K562 (cell line): ENCODE data around the gene SLC48A1. TPM values are rescaled to one million over a fixed set of nuclear protein-coding genes. Genes with fewer than 3 reads are reported as not detected.

ENCODE experiments used
- ATAC-seq: fragments of 200-7000 bp; cut with Tn5 transposase; 3 replicates; pipeline ENCODE4 v1.9.1; 2020; ENCODE audit warnings: moderate library complexity
- BruUV-seq: library from RNA; stranded (reverse); fragments of 400-500 nt; replicated peaks from 2 replicates; lab custom pipeline; 2021; lab: Mats Ljungman, UMichigan
- CTCF ChIA-PET: fragments of 300-600 bp; formaldehyde crosslinking; extraction: SDS; loops from one replicate; lab custom pipeline; 2021; ENCODE audit warnings: low intra/inter-chr PET ratio; lab: Yijun Ruan, JAX
- POLR2A ChIA-PET: fragments of 300-600, 350-650 bp; sonication (Branson Sonifier 250); formaldehyde crosslinking; extraction: SDS; loops from one replicate; lab custom pipeline; 2021; ENCODE audit warnings: antibody characterized with exemption, inconsistent platforms; lab: Yijun Ruan, JAX
- DNase-seq, 4 experiments: peaks; one replicate each; pipeline versions ENCODE4 v3.0.0 to v3.0.0-alpha.2; 2011 to 2018; ENCODE audit warnings: low spot score in 3 of 4, mixed read lengths in 3 of 4; ENCODE audit errors: extremely low read depth in 1 of 4
- FAIRE-seq: peaks from 2 replicates; lab custom pipeline; 2011; peaks lifted over from hg19 to GRCh38; lab: Jason Lieb, UNC
- H2AFZ ChIP-seq: 2 replicates; pipeline ENCODE4 v1.6.0; 2011; ENCODE audit warnings: low read depth, low read length, control low read depth, inconsistent platforms
- H3K27ac ChIP-seq: fragments of 200-600 bp; 3 replicates; pipeline ENCODE4 v1.8.0; 2011; ENCODE audit warnings: low read depth, mild to moderate bottlenecking, control low read depth, inconsistent platforms, low read length, moderate library complexity, mixed read lengths; ENCODE audit errors: extremely low read depth
- H3K27me3 ChIP-seq, 2 experiments: fragments of 300-600 bp in 1 of 2; 2 replicates in 1 of 2; 3 replicates in 1 of 2; pipeline versions ENCODE4 v1.6.0 to v1.8.0; 2011; ENCODE audit warnings: inconsistent platforms in 2 of 2, low read length in 2 of 2, mild to moderate bottlenecking in 1 of 2, mixed read lengths in 1 of 2, moderate library complexity in 1 of 2; ENCODE audit not compliant: control insufficient read depth in 2 of 2, insufficient read depth in 2 of 2
- H3K36me3 ChIP-seq: fragments of 300-600 bp; 3 replicates; pipeline ENCODE4 v1.8.0; 2011; ENCODE audit warnings: mild to moderate bottlenecking, low read length, inconsistent platforms; ENCODE audit not compliant: control insufficient read depth, insufficient read depth
- H3K4me1 ChIP-seq, 2 experiments: fragments of 200-600 bp in 1 of 2; replicated peaks in 1 of 2; 2 replicates in 1 of 2; 3 replicates in 1 of 2; pipeline versions ENCODE4 v1.5.1 to v1.8.0; 2011; ENCODE audit warnings: inconsistent platforms in 2 of 2, low read length in 2 of 2, mild to moderate bottlenecking in 1 of 2, mixed read lengths in 1 of 2, moderate library complexity in 1 of 2; ENCODE audit not compliant: control insufficient read depth in 2 of 2, insufficient read depth in 2 of 2
- H3K4me2 ChIP-seq: 2 replicates; pipeline ENCODE4 v1.6.1; 2011; ENCODE audit warnings: low read length, control low read depth, inconsistent platforms, mixed read lengths; ENCODE audit not compliant: insufficient read depth
- H3K4me3 ChIP-seq: fragments of 200-600 bp; sonication (generic), shearing (Covaris generic); 2 replicates; pipeline ENCODE4 v1.5.1; 2016; ENCODE audit warnings: control low read depth, inconsistent platforms
- H3K79me2 ChIP-seq: fragments of 200-600 bp; 3 replicates; pipeline ENCODE4 v1.8.0; 2011; ENCODE audit warnings: low read length, inconsistent platforms; ENCODE audit not compliant: control insufficient read depth, insufficient read depth
- H3K9ac ChIP-seq, 2 experiments: 2 replicates each; pipeline versions ENCODE4 v1.6.0 to v1.6.1; 2011; ENCODE audit warnings: low read depth in 2 of 2, low read length in 2 of 2, control low read depth in 1 of 2, inconsistent platforms in 1 of 2, mild to moderate bottlenecking in 1 of 2, mixed read lengths in 1 of 2; ENCODE audit not compliant: insufficient read depth in 1 of 2
- H3K9me1 ChIP-seq: one replicate; pipeline ENCODE4 v1.6.0; 2011; ENCODE audit warnings: inconsistent platforms, mild to moderate bottlenecking, low read length, moderate library complexity; ENCODE audit not compliant: control insufficient read depth, insufficient read depth
- H3K9me3 ChIP-seq: replicated peaks from 2 replicates; pipeline ENCODE4 v1.5.1; 2011; ENCODE audit warnings: low read depth, low read length, inconsistent platforms; ENCODE audit not compliant: control insufficient read depth, insufficient read depth
- H4K20me1 ChIP-seq: replicated peaks from 2 replicates; pipeline ENCODE4 v1.6.1; 2011; ENCODE audit warnings: low read length, inconsistent platforms, mixed read lengths; ENCODE audit not compliant: control insufficient read depth, insufficient read depth
- HEY1 ChIP-seq: fragments of 250-450 bp; sonication (Bioruptor Pico); IDR thresholded peaks from 2 replicates; pipeline ENCODE4 v1.5.0; 2020; ENCODE audit warnings: mild to moderate bottlenecking, moderate library complexity, borderline replicate concordance
- KHSRP ChIP-seq: fragments of 450-650 bp; IDR thresholded peaks from 2 replicates; pipeline ENCODE4 v1.6.1; 2017
- MECOM ChIP-seq: fragments of 250-450 bp; sonication (Bioruptor Pico); IDR thresholded peaks from 2 replicates; pipeline ENCODE4 v1.8.0; 2022; ENCODE audit warnings: inconsistent platforms
- NFIX ChIP-seq: fragments of 250-450 bp; sonication (Bioruptor Pico); IDR thresholded peaks from 2 replicates; pipeline ENCODE4 v1.4.0; 2020; ENCODE audit warnings: low read depth, mild to moderate bottlenecking, moderate library complexity
- RBM25 ChIP-seq: fragments of 200-400 bp; formaldehyde crosslinking; IDR thresholded peaks from 2 replicates; pipeline ENCODE4 v1.6.1; 2018; ENCODE audit warnings: low read length, low read depth, moderate library complexity; ENCODE audit not compliant: severe bottlenecking
- SFPQ ChIP-seq: fragments of 200-400 bp; formaldehyde crosslinking; IDR thresholded peaks from 2 replicates; pipeline ENCODE4 v1.6.1; 2017; ENCODE audit warnings: mild to moderate bottlenecking, low read depth, low read length, moderate library complexity
- SREBF2 ChIP-seq: sonication (generic); formaldehyde crosslinking; IDR thresholded peaks from 2 replicates; pipeline ENCODE4 v1.4.0; 2020; ENCODE audit warnings: mild to moderate bottlenecking, missing genetic modification reagents
- TAL1 ChIP-seq: fragments of 450-650 bp; IDR thresholded peaks from 2 replicates; pipeline ENCODE4 v1.6.1; 2016; ENCODE audit warnings: mild to moderate bottlenecking
- ZBED1 ChIP-seq: IDR thresholded peaks from 2 replicates; pipeline ENCODE4 v1.6.1; 2014
- ZBTB9 ChIP-seq: fragments of 450-650 bp; formaldehyde crosslinking; IDR thresholded peaks from 2 replicates; pipeline ENCODE4 v1.4.0; 2020; ENCODE audit warnings: mild to moderate bottlenecking, moderate library complexity
- ZFP1 ChIP-seq: fragments of 450-650 bp; formaldehyde crosslinking; IDR thresholded peaks from 2 replicates; pipeline ENCODE4 v1.4.0; 2020; ENCODE audit warnings: mild to moderate bottlenecking, mixed read lengths
- ZNF133 ChIP-seq: fragments of 250-450 bp; sonication (Bioruptor Pico); IDR thresholded peaks from 2 replicates; pipeline ENCODE4 v1.4.0; 2020; ENCODE audit warnings: mild to moderate bottlenecking
- ZNF165 ChIP-seq: fragments of 250-450 bp; sonication (Bioruptor Pico); IDR thresholded peaks from 2 replicates; pipeline ENCODE4 v1.4.0; 2020; ENCODE audit warnings: borderline replicate concordance
- ZNF197 ChIP-seq: fragments of 200-800 bp; sonication (Bioruptor generic); IDR thresholded peaks from 2 replicates; pipeline ENCODE4 v1.6.1; 2016; ENCODE audit warnings: low read depth, missing genetic modification characterization, missing compliant biosample characterization
- ZNF282 ChIP-seq: sonication (generic); formaldehyde crosslinking; IDR thresholded peaks from 2 replicates; pipeline ENCODE4 v1.8.1; 2023; ENCODE audit warnings: missing genetic modification reagents
- ZNF316 ChIP-seq: fragments of 450-650 bp; IDR thresholded peaks from 2 replicates; pipeline ENCODE4 v1.6.1; 2016
- ZNF408 ChIP-seq: fragments of 250-450 bp; sonication (Bioruptor Pico); IDR thresholded peaks from 2 replicates; pipeline ENCODE4 v1.4.0; 2020; ENCODE audit warnings: low read depth, mild to moderate bottlenecking, moderate library complexity
- ZNF507 ChIP-seq: conservative IDR thresholded peaks from 2 replicates; pipeline ENCODE4 v1.6.1; 2017; ENCODE audit warnings: missing genetic modification characterization, missing compliant biosample characterization
- ZNF583 ChIP-seq: fragments of 250-450 bp; sonication (Bioruptor Pico); IDR thresholded peaks from 2 replicates; pipeline ENCODE4 v1.4.0; 2020
- ZNF655 ChIP-seq: fragments of 250-450 bp; sonication (Bioruptor Pico); IDR thresholded peaks from 2 replicates; pipeline ENCODE4 v1.5.0; 2021
- WGBS: fragments of 100-300 bp; shearing (Covaris generic); methylation state at CpG from one replicate; pipeline ENCODE4 v1.1.6; 2016; ENCODE audit warnings: low coverage, mixed read lengths; ENCODE audit not compliant: insufficient coverage; ENCODE audit errors: missing lambda C conversion rate; 5-methylcytosine and 5-hydroxymethylcytosine counted together
- in situ Hi-C: fragments of 300-500 bp; cut with MboI; formaldehyde crosslinking; loops from 4 replicates; pipeline ENCODE4 v1.15.0; 2018; ENCODE audit warnings: inconsistent platforms, mixed read lengths
- intact Hi-C: fragments of 100-400 bp; cut with micrococcal nuclease; formaldehyde crosslinking; loops from 2 replicates; pipeline ENCODE4 v1.14.2; 2022
- polyA plus RNA-seq, 8 experiments: library from polyadenylated mRNA; depleted of rRNA in 4 of 8; stranded (reverse) in 5 of 8; unstranded in 3 of 8; fragments of >200 nt; fragmentation: Nextera tagmentation in 2 of 8; fragmentation: Illumina TruSeq in 1 of 8; extraction: Ambion mirVana in 2 of 8; extraction: Trizol in 1 of 8; gene quantifications; 2 replicates each; pipeline versions ENCODE4 v1.2.1 to v1.2.3, GENCODE V29; 2011 to 2014; ENCODE audit warnings: inconsistent platforms in 1 of 8, missing spikeins in 1 of 8
- total RNA-seq, 7 experiments: library from RNA; depleted of rRNA in 6 of 7; stranded (reverse); fragments of >200 nt in 6 of 7; fragmentation: Illumina TruSeq in 2 of 7; extraction: Trizol in 2 of 7; gene quantifications; 2 replicates each; pipeline versions ENCODE4 v1.2.1 to v1.2.3, GENCODE V29; 2011 to 2021; ENCODE audit warnings: low replicate concordance in 1 of 7

The SLC48A1 gene
- total and polyA plus RNA-seq, 9 of the 15 experiments (the other 6 are each of a cell fraction or from before 2014, with no cell fraction given): 10.7 to 37.5 (median 18.7) TPM

- peaks cover 62% of the 10 kb centered on the region for H3K79me2 ChIP-seq
- intact Hi-C loops: loop anchor here (1.0 kb wide), 1 partner anchor 18 kb away; no protein-coding TSS in a partner anchor
- BruUV-seq: no TSS peak
- in situ Hi-C loops: no loop called here
- ChIA-PET CTCF (interaction anchor here (0.7 to 2.6 kb wide), 2 partner anchors 15 to 18 kb away, joined by 3 to 17 read pairs; no protein-coding TSS in a partner anchor), POLR2A (interaction anchor here (1.0 to 2.6 kb wide), 4 partner anchors 9 to 14 kb away, joined by 3 to 18 read pairs (median 6); no protein-coding TSS in a partner anchor)
- H3K27ac ChIP-seq: peak overlapping the region; percentile 71; the same call in 2 of the 3 replicates
- H3K4me2 ChIP-seq: peak overlapping the region; percentile 83
- DNase-seq: peak; percentile 77 to 83 (median 82)
- H3K4me1 ChIP-seq: peaks cover 47 to 55% of the 10 kb centered on the region in 2 experiments
- no peaks in the 10 kb centered on the region for H3K9me3 ChIP-seq
- H3K36me3 ChIP-seq: peaks cover 29% of the 10 kb centered on the region
- H3K27me3 ChIP-seq: no peaks in the 10 kb centered on the region
- H3K9ac ChIP-seq: peak overlapping the region; percentile 58 to 96
- peak overlapping the region; percentile 68 for H3K4me3 ChIP-seq
- WGBS: 0% methylated on average over 32 of the region's 77 CpGs
- 0 out of 2 replicates have a peak overlapping the region, but pooled peaks have one; percentile 2 for H2AFZ ChIP-seq
- H4K20me1 ChIP-seq: no peaks in the 10 kb centered on the region
- H3K9me1 ChIP-seq: no peaks in the 10 kb centered on the region
- FAIRE-seq: no peak
- ATAC-seq: peak; percentile 74
- TF ChIP-seq ZFP1 (CRISPR knock-in tag) (no peak), ZNF282 (CRISPR knock-in tag) (no peak), ZNF133 (CRISPR knock-in tag) (no peak), ZNF408 (no peak), HEY1 (CRISPR knock-in tag) (no peak), ZNF316 (no peak), ZNF655 (CRISPR knock-in tag) (no peak), ZNF197 (CRISPR knock-in tag) (no peak), ZBTB9 (CRISPR knock-in tag) (peak; percentile 68; the same call in 1 of the 2 replicates), ZNF165 (CRISPR knock-in tag) (no peak), NFIX (no peak), ZNF583 (CRISPR knock-in tag) (no peak), ZNF507 (tag) (no peak), RBM25 (no peak), MECOM (CRISPR knock-in tag) (no peak), TAL1 (no peak), KHSRP (no peak), SFPQ (no peak), ZBED1 (no peak), SREBF2 (CRISPR knock-in tag) (no peak)
These were observed 46.3 kb downstream of the SLC48A1 start for GRCh38 chr12:47819138-47819895.
